Aorta (tissue), 5 donors: ENCODE measurements around the gene ATL3. TPM values are rescaled to one million over a fixed set of nuclear protein-coding genes. Genes with fewer than 3 reads are reported as not detected.
"Not testable (repeated sequence)": the region's sequence is repeated elsewhere in the genome, so short reads cannot be mapped to it uniquely, and the experiment has no call there.

Experiments
- ATAC-seq: fragments of 200-7000 bp; cut with Tn5 transposase; one replicate; pipeline ENCODE4 v1.9.1; 2022; ENCODE audit warnings: moderate library complexity; ENCODE audit not compliant: low FRiP score
- DNase-seq, 2 donors: peaks; one replicate each; pipeline ENCODE4 v3.0.0-alpha.2; 2020
- H3K27ac ChIP-seq, 2 donors: one replicate each; pipeline ENCODE4 v1.5.1; 2013; ENCODE audit warnings: low read length in 2 of 2, mild to moderate bottlenecking in 2 of 2, moderate library complexity in 2 of 2, control low read depth in 1 of 2, inconsistent platforms in 1 of 2, low read depth in 1 of 2
- H3K27me3 ChIP-seq, 2 donors: one replicate each; pipeline ENCODE4 v1.6.1; 2013; ENCODE audit warnings: control low read depth in 1 of 2, low read length in 1 of 2, mild to moderate bottlenecking in 1 of 2, moderate library complexity in 1 of 2; ENCODE audit not compliant: insufficient read depth in 2 of 2, control insufficient read depth in 1 of 2
- H3K36me3 ChIP-seq, 2 donors: one replicate each; pipeline ENCODE4 v1.6.1; 2013; ENCODE audit warnings: control low read depth in 1 of 2, low read length in 1 of 2, mild to moderate bottlenecking in 1 of 2; ENCODE audit not compliant: insufficient read depth in 2 of 2, control insufficient read depth in 1 of 2
- H3K4me1 ChIP-seq, 2 donors: one replicate each; pipeline ENCODE4 v1.6.1; 2013; ENCODE audit warnings: low read length in 2 of 2, control low read depth in 1 of 2, mild to moderate bottlenecking in 1 of 2, moderate library complexity in 1 of 2; ENCODE audit not compliant: insufficient read depth in 2 of 2, control insufficient read depth in 1 of 2
- H3K4me3 ChIP-seq, 2 donors: one replicate each; pipeline ENCODE4 v1.5.1; 2013; ENCODE audit warnings: low read length in 2 of 2, control low read depth in 1 of 2, mild to moderate bottlenecking in 1 of 2
- H3K9me3 ChIP-seq: one replicate; pipeline ENCODE4 v1.6.1; 2013; ENCODE audit warnings: mild to moderate bottlenecking, low read length; ENCODE audit not compliant: control insufficient read depth
- WGBS, 2 donors: extraction: QIAGEN DNeasy Blood & Tissue Kit; methylation state at CpG; one replicate each; pipeline ENCODE4 v1.1.7; 2013; 5-methylcytosine and 5-hydroxymethylcytosine counted together
- intact Hi-C, 2 donors: fragments of 100-400 bp; cut with DNase I; formaldehyde crosslinking; loops; one replicate each; pipeline versions ENCODE4 v1.14.2 to v1.15.0; 2022
- polyA plus RNA-seq, 2 donors: library from polyadenylated mRNA; stranded (reverse); fragments of 200-250 nt; gene quantifications; one replicate each; pipeline ENCODE4 v1.2.3, GENCODE V29; 2013
- total RNA-seq, 2 donors: library from RNA; stranded (reverse); fragmentation: NEBNext Ultra II Directional; extraction: Animal tissue kit (Norgen Biotek cat#: 25700); gene quantifications; one replicate each; pipeline ENCODE4 v1.2.1, GENCODE V29; 2021
- donor health status: healthy with polysubstance abuse.
- donor health status: Bipolar disorder and iron deficiency.
- donor health status: DM: no; HTN: no; CAD: no.
- donor health status: DM: no; HTN: no; CAD: no.
- donor health status: DM: yes; HTN: yes; CAD: no.

The ATL3 gene
- total and polyA plus RNA-seq, 4 donors, result 27.5 to 220 (median 94.9) TPM

GRCh38 chr11:63709336-63709884 lies 38.2 kb upstream of the ATL3 start:
- ATAC-seq (no peak), DNase-seq (no peak)
- 26% methylated on average over 3 of the region's 3 CpGs for WGBS, 2 donors
- Histone ChIP-seq H3K27me3 (no peaks in the 10 kb centered on the region), H3K9me3 (no peaks in the 10 kb centered on the region), H3K36me3 (no peaks in the 10 kb centered on the region), H3K4me3 (no peak overlapping the region), H3K27ac (no peak overlapping the region), H3K4me1 (peaks cover 0 to 1% of the 10 kb centered on the region in 2 donors)
- intact Hi-C loops, result no loop called here

- Histone ChIP-seq H3K36me3 (no peaks in the 10 kb centered on the region), H3K4me3 (no peak overlapping the region), H3K4me1 (peaks cover 0 to 1% of the 10 kb centered on the region in 2 donors), H3K27ac (no peak overlapping the region), H3K9me3 (no peaks in the 10 kb centered on the region), H3K27me3 (no peaks in the 10 kb centered on the region)
- DNase-seq, result no peak
- WGBS, 2 donors, result 95 to 97% methylated on average over 1 of the region's 1 CpG
- intact Hi-C loops, result no loop called here
- no peak for ATAC-seq
Observed at GRCh38 chr11:63708764-63709163, 37.6 kb upstream of the ATL3 start.

GRCh38 chr11:63705526-63705925 lies 34.4 kb upstream of the ATL3 start:
- H3K4me1 ChIP-seq, result peaks cover 0 to 1% of the 10 kb centered on the region in 2 donors
- no peak for ATAC-seq

GRCh38 chr11:63699896-63700295 lies 28.7 kb upstream of the ATL3 start:
- no peaks in the 10 kb centered on the region for H3K36me3 ChIP-seq
- 87 to 98% methylated on average over 1 of the region's 1 CpG for WGBS, 2 donors
- H3K27ac ChIP-seq, result no peak overlapping the region
- H3K4me1 ChIP-seq, result peaks cover 0 to 8% of the 10 kb centered on the region in 2 donors
- H3K4me3 ChIP-seq, result no peak overlapping the region
- no peaks in the 10 kb centered on the region for H3K9me3 ChIP-seq
- H3K27me3 ChIP-seq, result no peaks in the 10 kb centered on the region
- DNase-seq, result no peak
- intact Hi-C loops, result no loop called here
- no peak for ATAC-seq

More at GRCh38 chr11:63705526-63705925, 34.4 kb upstream of the ATL3 start:
- Histone ChIP-seq H3K36me3 (no peaks in the 10 kb centered on the region), H3K27ac (no peak overlapping the region), H3K9me3 (no peaks in the 10 kb centered on the region), H3K27me3 (no peaks in the 10 kb centered on the region), H3K4me3 (no peak overlapping the region)
- no peak for DNase-seq
- WGBS, 2 donors, result 8 to 10% methylated on average over 2 of the region's 2 CpGs
- intact Hi-C loops, result no loop called here

- WGBS, 2 donors, result 65 to 69% methylated on average over 11 of the region's 11 CpGs
- no peak overlapping the region for H3K27ac ChIP-seq
- no peaks in the 10 kb centered on the region for H3K27me3 ChIP-seq
- DNase-seq, result no peak
- H3K4me1 ChIP-seq, result peaks cover 0 to 8% of the 10 kb centered on the region in 2 donors
- no peaks in the 10 kb centered on the region for H3K36me3 ChIP-seq
- H3K9me3 ChIP-seq, result no peaks in the 10 kb centered on the region
- no peak overlapping the region for H3K4me3 ChIP-seq
- ATAC-seq, result no peak
- intact Hi-C loops, result no loop called here
Observed at GRCh38 chr11:63698976-63699733, 28.0 kb upstream of the ATL3 start.

GRCh38 chr11:63694596-63694995 lies 23.4 kb upstream of the ATL3 start:
- 92 to 94% methylated on average over 7 of the region's 7 CpGs for WGBS, 2 donors
- no peaks in the 10 kb centered on the region for H3K27me3 ChIP-seq
- ATAC-seq, result no peak
- H3K36me3 ChIP-seq, result no peaks in the 10 kb centered on the region
- H3K4me1 ChIP-seq, result peaks cover 0 to 4% of the 10 kb centered on the region in 2 donors
- H3K27ac ChIP-seq, result no peak overlapping the region
- DNase-seq, result no peak
- no peak overlapping the region for H3K4me3 ChIP-seq
- H3K9me3 ChIP-seq, result no peaks in the 10 kb centered on the region
- intact Hi-C loops, result no loop called here

- no peaks in the 10 kb centered on the region for H3K27me3 ChIP-seq
- H3K27ac ChIP-seq, result no peak overlapping the region
- H3K4me1 ChIP-seq, result no peaks in the 10 kb centered on the region
- H3K36me3 ChIP-seq, result no peaks in the 10 kb centered on the region
- H3K4me3 ChIP-seq, result no peak overlapping the region
- H3K9me3 ChIP-seq, result no peaks in the 10 kb centered on the region
- whole genome bisulfite sequencing, 2 donors, result 96% methylated on average over 1 of the region's 1 CpG
- no peak for ATAC-seq
- intact Hi-C loops, result no loop called here
- no peak for DNase-seq
Observed at GRCh38 chr11:63687845-63688244, 16.7 kb upstream of the ATL3 start.

GRCh38 chr11:63686926-63687325 lies 15.8 kb upstream of the ATL3 start:
- 9 to 11% methylated on average over 2 of the region's 2 CpGs for WGBS, 2 donors
- H3K4me1 ChIP-seq, result no peaks in the 10 kb centered on the region
- intact Hi-C loops, result no loop called here

GRCh38 chr11:63685158-63685721 lies 14.1 kb upstream of the ATL3 start:
- H3K36me3 ChIP-seq, H3K4me1 ChIP-seq, ATAC-seq, H3K27me3 ChIP-seq, H3K4me3 ChIP-seq, DNase-seq, intact Hi-C loops, H3K9me3 ChIP-seq, H3K27ac ChIP-seq: not testable (repeated sequence)
- 86 to 87% methylated on average over 7 of the region's 7 CpGs for WGBS, 2 donors

More at GRCh38 chr11:63686926-63687325, 15.8 kb upstream of the ATL3 start:
- ATAC-seq, result no peak
- no peak for DNase-seq
- H3K27me3 ChIP-seq, result no peaks in the 10 kb centered on the region
- no peaks in the 10 kb centered on the region for H3K9me3 ChIP-seq
- no peak overlapping the region for H3K4me3 ChIP-seq
- no peaks in the 10 kb centered on the region for H3K36me3 ChIP-seq
- H3K27ac ChIP-seq, result no peak overlapping the region
